ENCODE data around the gene EFHD2. TPM values are rescaled to one million over a fixed set of nuclear protein-coding genes. Genes with fewer than 3 reads are reported as not detected.
"Not testable (repeated sequence)": the region's sequence is repeated elsewhere in the genome, so short reads cannot be mapped to it uniquely, and the experiment has no call there.

The EFHD2 gene
- total RNA-seq, 1 donor from 2014 or later: 23.0 TPM

DNA sequence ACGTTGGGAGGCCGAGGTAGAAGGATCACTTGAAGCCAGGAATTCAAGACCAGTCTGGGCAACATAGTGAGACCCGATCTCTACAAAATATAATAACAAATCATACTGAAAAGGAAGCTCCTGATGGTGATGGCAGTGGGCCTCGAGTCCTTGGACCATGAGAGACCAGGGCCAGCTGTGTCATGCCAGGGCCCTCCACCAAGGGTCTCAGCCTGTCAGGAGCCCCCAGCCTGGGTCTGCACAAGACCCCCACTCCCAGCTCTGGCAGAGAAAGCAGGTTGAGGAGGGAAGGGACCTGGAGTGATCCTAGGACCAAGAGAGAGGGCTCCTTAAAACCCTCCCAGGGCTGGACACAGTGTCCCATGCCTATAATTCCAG is 21.9 kb downstream of the EFHD2 start:
- Mint-ChIP-seq H3K4me1 (peaks cover 2% of the 10 kb centered on the region), H3K27ac (ENCODE audit: unreplicated experiment) (no peak overlapping the region), H3K4me3 (no peak overlapping the region), H3K36me3 (ENCODE audit: low read depth) (no peaks in the 10 kb centered on the region), H3K27me3 (ENCODE audit: low read depth) (no peaks in the 10 kb centered on the region), H3K9me3 (no peaks in the 10 kb centered on the region)
- TF ChIP-seq, protein P1, sequence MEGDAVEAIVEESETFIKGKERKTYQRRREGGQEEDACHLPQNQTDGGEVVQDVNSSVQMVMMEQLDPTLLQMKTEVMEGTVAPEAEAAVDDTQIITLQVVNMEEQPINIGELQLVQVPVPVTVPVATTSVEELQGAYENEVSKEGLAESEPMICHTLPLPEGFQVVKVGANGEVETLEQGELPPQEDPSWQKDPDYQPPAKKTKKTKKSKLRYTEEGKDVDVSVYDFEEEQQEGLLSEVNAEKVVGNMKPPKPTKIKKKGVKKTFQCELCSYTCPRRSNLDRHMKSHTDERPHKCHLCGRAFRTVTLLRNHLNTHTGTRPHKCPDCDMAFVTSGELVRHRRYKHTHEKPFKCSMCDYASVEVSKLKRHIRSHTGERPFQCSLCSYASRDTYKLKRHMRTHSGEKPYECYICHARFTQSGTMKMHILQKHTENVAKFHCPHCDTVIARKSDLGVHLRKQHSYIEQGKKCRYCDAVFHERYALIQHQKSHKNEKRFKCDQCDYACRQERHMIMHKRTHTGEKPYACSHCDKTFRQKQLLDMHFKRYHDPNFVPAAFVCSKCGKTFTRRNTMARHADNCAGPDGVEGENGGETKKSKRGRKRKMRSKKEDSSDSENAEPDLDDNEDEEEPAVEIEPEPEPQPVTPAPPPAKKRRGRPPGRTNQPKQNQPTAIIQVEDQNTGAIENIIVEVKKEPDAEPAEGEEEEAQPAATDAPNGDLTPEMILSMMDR (conservative IDR thresholded peaks at IDR 0.05): no peak
- DNase-seq (ENCODE audit: low read depth, low spot score): no peak

DNA sequence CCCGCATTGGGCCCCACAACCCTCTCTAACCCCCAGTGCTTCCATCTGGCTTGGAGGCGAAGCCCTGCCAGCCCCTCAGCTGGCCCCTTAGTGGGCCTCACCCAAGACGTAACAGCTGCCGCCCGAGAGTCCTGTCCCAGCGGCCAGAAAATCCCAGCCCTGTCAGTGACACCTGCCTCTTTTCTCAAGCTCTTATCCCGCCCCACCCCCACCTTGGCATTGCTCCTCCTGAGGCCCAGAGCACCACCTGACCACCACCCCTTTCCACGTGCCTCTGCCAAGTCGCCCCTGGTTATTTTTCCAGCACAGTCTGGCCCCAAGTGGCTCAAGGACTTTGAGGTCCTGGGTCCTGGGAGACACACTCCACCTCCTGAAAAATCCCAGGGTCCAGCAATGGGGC is 22.6 kb downstream of the EFHD2 start:
- H3K4me3 Mint-ChIP-seq: no peak overlapping the region
- no peaks in the 10 kb centered on the region for H3K27me3 Mint-ChIP-seq (ENCODE audit: low read depth)
- no peaks in the 10 kb centered on the region for H3K9me3 Mint-ChIP-seq
- TF ChIP-seq, protein P1 (conservative IDR thresholded peaks at IDR 0.05): no peak
- DNase-seq (ENCODE audit: low read depth, low spot score): no peak
- H3K4me1 Mint-ChIP-seq: no peaks in the 10 kb centered on the region
- no peak overlapping the region for H3K27ac Mint-ChIP-seq (ENCODE audit: unreplicated experiment)
- no peaks in the 10 kb centered on the region for H3K36me3 Mint-ChIP-seq (ENCODE audit: low read depth)

DNA sequence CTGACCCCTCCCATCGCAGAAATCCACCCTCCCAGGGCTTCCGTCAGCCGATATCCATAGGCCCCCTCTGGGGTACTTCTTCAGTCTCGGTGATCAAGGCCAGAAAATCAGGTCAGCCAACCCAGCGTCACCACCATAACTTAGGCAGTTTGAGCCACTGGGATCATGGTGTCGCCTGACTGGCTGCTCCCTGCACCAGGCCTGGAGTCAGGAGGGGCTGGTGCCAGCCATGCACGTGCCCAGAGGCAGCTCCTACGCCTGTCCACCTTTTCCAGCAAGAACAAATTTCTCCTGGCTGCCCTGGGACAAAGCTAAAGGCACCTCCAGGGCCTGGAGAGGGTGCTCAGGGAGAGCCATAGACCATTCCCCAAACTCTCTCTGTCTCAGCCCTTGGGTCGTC is 23.8 kb downstream of the EFHD2 start:
- H3K4me3 Mint-ChIP-seq: no peak overlapping the region
- no peak for DNase-seq (ENCODE audit: low read depth, low spot score)
- TF ChIP-seq, protein P1 (conservative IDR thresholded peaks at IDR 0.05): no peak
- H3K27me3 Mint-ChIP-seq (ENCODE audit: low read depth): no peaks in the 10 kb centered on the region
- no peaks in the 10 kb centered on the region for H3K36me3 Mint-ChIP-seq (ENCODE audit: low read depth)
- no peaks in the 10 kb centered on the region for H3K9me3 Mint-ChIP-seq
- no peak overlapping the region for H3K27ac Mint-ChIP-seq (ENCODE audit: unreplicated experiment)
- H3K4me1 Mint-ChIP-seq: no peaks in the 10 kb centered on the region

DNA sequence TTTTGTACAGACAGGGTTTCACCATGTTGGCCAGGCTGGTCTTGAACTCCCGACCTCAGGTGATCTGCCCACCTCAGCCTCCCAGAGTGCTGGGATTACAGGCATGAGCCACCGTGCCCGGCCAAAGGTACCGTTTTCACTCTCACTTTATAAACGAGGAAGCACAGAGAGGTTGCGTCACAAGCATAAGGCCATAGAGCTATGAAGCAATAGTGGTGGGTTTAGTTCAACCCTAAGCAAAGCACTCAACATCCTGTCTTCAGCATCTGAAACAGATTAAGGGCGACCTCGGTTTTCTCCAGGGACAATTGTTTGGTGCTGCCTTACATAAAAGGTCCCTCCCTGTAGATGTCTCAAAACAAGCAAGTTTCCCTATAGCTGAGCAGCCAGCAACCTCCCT is 25.1 kb downstream of the EFHD2 start:
- H3K4me3 Mint-ChIP-seq; DNase-seq (ENCODE audit: low read depth, low spot score); H3K27me3 Mint-ChIP-seq (ENCODE audit: low read depth); H3K9me3 Mint-ChIP-seq; H3K36me3 Mint-ChIP-seq (ENCODE audit: low read depth); H3K27ac Mint-ChIP-seq (ENCODE audit: unreplicated experiment); H3K4me1 Mint-ChIP-seq: not testable (repeated sequence)

DNA sequence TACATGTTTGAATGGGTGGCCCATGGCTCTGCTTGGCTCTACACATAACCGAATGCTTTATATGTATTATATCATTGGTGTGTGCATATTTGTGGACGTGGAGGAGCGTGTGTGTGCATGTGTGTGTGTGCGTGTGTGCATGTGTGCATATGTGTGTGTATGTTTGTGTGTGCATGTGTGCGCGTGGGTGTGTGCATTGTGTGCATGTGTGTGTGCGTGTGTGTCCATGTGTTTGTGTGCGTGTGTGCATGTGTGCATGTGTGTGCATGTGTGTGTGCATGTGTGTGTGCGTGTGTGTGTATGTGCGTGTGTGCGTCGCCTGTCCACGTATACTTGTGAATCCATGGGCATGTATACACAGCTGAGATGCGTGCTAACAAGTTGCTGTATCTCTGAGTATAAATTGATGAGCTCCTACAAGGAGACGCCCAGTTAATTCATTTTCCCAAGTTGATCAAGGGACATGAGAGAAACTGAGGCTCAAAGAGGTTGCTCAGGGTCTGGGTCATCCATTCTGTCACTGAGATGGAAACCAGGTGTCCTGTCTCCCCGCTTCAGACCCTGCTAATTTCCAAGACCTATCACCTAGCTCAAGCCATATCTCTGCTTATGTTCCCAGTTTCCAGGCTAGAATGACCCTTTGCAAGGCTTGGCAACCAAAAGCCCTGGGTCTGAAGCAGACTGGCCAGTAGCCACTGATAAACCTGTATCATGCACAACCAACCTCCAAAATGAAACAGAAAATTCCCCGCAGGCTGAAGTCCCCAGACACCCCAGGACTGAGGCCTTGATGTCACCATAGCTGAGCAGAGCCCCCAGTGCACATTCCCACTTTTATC is 25.8 kb downstream of the EFHD2 start:
- Mint-ChIP-seq H3K4me3 (no peak overlapping the region), H3K36me3 (ENCODE audit: low read depth) (no peaks in the 10 kb centered on the region), H3K9me3 (no peaks in the 10 kb centered on the region), H3K4me1 (no peaks in the 10 kb centered on the region), H3K27ac (ENCODE audit: unreplicated experiment) (no peak overlapping the region), H3K27me3 (ENCODE audit: low read depth) (no peaks in the 10 kb centered on the region)
- no peak for DNase-seq (ENCODE audit: low read depth, low spot score)
- TF ChIP-seq, protein P1 (conservative IDR thresholded peaks at IDR 0.05): no peak

DNA sequence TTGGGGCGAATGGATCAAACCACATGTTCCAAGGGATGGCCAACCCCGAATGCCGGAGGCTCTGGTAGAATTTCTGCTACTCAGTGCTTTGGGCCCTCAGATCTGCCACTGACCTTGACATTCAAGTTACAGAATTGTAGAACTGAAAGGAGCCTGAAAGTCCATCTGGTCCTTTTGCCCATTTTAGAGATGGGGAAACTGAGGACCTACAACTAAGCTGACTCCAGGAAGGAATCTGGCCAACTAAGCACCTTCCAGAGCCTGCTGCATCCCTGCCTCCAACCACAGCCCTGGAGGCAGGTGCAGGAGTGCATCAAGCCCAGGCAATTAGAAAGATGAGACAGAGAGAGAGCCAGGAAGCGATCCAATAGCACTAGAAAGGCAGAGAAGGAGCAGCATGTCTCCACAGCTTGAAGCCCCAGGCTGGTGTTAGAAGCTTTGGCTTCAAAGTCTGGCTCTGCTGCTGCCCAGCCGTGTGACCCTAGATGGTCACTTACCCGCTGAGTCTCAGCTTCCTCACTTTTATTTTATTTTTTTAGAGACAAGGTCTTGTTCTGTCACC is 27.3 kb downstream of the EFHD2 start:
- H3K4me1 Mint-ChIP-seq: no peaks in the 10 kb centered on the region
- no peaks in the 10 kb centered on the region for H3K27me3 Mint-ChIP-seq (ENCODE audit: low read depth)
- no peak for DNase-seq (ENCODE audit: low read depth, low spot score)
- H3K9me3 Mint-ChIP-seq: no peaks in the 10 kb centered on the region
- H3K4me3 Mint-ChIP-seq: no peak overlapping the region
- H3K36me3 Mint-ChIP-seq (ENCODE audit: low read depth): no peaks in the 10 kb centered on the region
- H3K27ac Mint-ChIP-seq (ENCODE audit: unreplicated experiment): no peak overlapping the region
- TF ChIP-seq, protein P1 (conservative IDR thresholded peaks at IDR 0.05): no peak
